Measurements from ENCODE around the gene PEX14. TPM values are rescaled to one million over a fixed set of nuclear protein-coding genes. Genes with fewer than 3 reads are reported as not detected.

The PEX14 gene
- total and polyA plus RNA-seq, 9 of the 15 experiments (the other 6 are each of a cell fraction or from before 2014, with no cell fraction given) = 2.6 to 45.7 (median 22.7) TPM

DNA sequence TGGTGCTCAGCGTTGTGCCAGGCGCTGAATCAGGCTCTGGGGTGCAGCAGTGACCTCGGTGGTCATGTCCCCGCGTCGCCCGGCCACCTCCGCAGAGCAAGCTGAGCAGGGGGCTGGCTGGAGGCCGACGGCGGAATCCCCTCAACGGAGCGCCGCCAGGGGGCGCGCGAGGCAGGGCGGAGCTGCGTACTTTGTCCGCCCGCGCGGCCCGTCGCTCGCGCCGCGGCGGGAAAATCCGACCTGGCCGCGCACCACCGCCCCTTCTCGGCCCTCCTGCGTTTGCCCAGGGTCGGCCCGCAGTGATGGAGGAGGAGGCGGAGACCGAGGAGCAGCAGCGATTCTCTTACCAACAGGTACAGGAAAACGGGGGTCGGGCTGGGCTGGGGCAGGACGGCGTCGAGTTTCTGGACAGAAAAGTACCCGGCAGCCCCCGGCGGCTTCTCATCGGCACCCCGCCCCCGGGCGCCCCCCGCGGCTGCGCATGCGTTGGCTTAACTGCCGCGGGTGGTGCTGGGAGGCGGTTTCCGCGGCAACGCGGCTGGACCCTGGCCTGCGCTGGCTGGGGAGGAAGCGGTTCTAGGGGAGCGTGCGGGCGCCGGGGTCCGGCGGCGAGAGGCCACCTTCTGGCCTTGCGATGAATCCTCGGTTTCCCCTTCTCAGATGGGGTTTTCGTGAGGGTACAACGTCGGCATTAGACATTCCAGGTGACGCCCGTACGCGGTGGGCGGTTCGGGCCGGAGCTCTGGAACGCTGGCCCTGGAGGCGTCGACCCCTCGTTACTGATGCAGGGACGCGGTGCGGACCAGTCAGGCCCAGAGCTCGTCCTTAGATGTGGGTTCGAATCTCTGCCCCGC is 44.3 kb upstream of the PEX14 start, which contains the start of gene CENPS (continued):
- TF ChIP-seq, protein P1, sequence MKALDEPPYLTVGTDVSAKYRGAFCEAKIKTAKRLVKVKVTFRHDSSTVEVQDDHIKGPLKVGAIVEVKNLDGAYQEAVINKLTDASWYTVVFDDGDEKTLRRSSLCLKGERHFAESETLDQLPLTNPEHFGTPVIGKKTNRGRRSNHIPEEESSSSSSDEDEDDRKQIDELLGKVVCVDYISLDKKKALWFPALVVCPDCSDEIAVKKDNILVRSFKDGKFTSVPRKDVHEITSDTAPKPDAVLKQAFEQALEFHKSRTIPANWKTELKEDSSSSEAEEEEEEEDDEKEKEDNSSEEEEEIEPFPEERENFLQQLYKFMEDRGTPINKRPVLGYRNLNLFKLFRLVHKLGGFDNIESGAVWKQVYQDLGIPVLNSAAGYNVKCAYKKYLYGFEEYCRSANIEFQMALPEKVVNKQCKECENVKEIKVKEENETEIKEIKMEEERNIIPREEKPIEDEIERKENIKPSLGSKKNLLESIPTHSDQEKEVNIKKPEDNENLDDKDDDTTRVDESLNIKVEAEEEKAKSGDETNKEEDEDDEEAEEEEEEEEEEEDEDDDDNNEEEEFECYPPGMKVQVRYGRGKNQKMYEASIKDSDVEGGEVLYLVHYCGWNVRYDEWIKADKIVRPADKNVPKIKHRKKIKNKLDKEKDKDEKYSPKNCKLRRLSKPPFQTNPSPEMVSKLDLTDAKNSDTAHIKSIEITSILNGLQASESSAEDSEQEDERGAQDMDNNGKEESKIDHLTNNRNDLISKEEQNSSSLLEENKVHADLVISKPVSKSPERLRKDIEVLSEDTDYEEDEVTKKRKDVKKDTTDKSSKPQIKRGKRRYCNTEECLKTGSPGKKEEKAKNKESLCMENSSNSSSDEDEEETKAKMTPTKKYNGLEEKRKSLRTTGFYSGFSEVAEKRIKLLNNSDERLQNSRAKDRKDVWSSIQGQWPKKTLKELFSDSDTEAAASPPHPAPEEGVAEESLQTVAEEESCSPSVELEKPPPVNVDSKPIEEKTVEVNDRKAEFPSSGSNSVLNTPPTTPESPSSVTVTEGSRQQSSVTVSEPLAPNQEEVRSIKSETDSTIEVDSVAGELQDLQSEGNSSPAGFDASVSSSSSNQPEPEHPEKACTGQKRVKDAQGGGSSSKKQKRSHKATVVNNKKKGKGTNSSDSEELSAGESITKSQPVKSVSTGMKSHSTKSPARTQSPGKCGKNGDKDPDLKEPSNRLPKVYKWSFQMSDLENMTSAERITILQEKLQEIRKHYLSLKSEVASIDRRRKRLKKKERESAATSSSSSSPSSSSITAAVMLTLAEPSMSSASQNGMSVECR (CRISPR knock-in tag; IDR thresholded peaks at IDR 0.05) = peak; percentile 97
- peak; percentile 88 for TF ChIP-seq RBFOX2 (IDR thresholded peaks at IDR 0.05; ENCODE audit: low read depth, low read length)
- TF ChIP-seq, protein P2, sequence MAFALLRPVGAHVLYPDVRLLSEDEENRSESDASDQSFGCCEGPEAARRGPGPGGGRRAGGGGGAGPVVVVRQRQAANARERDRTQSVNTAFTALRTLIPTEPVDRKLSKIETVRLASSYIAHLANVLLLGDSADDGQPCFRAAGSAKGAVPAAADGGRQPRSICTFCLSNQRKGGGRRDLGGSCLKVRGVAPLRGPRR (CRISPR knock-in tag; IDR thresholded peaks at IDR 0.05) = no peak
- no peak for TF ChIP-seq JUNB (CRISPR knock-in tag; conservative IDR thresholded peaks at IDR 0.05)
- TF ChIP-seq SMC3 (conservative IDR thresholded peaks at IDR 0.05; ENCODE audit: insufficient read depth, low read depth, low read length) = peak; percentile 98
- 0 out of 2 replicates have a peak, but pooled peaks have one; percentile 57 for TF ChIP-seq ZBTB1 (CRISPR knock-in tag; IDR thresholded peaks at IDR 0.05; ENCODE audit: borderline replicate concordance, low read depth)
- no peak for TF ChIP-seq NCOA4 (IDR thresholded peaks at IDR 0.05; ENCODE audit: partially characterized antibody)
- TF ChIP-seq IFI16 (CRISPR knock-in tag; IDR thresholded peaks at IDR 0.05) = no peak
- peak; percentile 93 for TF ChIP-seq ZBTB17 (CRISPR knock-in tag; IDR thresholded peaks at IDR 0.05)
- 0 out of 2 replicates have a peak, but pooled peaks have one; percentile 31 for TF ChIP-seq ARID2 (IDR thresholded peaks at IDR 0.05)
- peak; percentile 99 for TF ChIP-seq CXXC5 (CRISPR knock-in tag; IDR thresholded peaks at IDR 0.05)
- TF ChIP-seq RBM39 (optimal IDR thresholded peaks at IDR 0.05; ENCODE audit: low read depth, low read length) = no peak
- no peak for TF ChIP-seq ZNF79 (CRISPR knock-in tag; IDR thresholded peaks at IDR 0.05; ENCODE audit: low read depth)
- TF ChIP-seq TSC22D4 (tag; IDR thresholded peaks at IDR 0.05) = no peak
- TF ChIP-seq, protein P3, sequence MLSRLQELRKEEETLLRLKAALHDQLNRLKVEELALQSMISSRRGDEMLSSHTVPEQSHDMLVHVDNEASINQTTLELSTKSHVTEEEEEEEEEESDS (CRISPR knock-in tag; IDR thresholded peaks at IDR 0.05) = no peak
- peak; percentile 97 for TF ChIP-seq CTBP1 (IDR thresholded peaks at IDR 0.05; ENCODE audit: borderline replicate concordance)
- TF ChIP-seq, protein P4, sequence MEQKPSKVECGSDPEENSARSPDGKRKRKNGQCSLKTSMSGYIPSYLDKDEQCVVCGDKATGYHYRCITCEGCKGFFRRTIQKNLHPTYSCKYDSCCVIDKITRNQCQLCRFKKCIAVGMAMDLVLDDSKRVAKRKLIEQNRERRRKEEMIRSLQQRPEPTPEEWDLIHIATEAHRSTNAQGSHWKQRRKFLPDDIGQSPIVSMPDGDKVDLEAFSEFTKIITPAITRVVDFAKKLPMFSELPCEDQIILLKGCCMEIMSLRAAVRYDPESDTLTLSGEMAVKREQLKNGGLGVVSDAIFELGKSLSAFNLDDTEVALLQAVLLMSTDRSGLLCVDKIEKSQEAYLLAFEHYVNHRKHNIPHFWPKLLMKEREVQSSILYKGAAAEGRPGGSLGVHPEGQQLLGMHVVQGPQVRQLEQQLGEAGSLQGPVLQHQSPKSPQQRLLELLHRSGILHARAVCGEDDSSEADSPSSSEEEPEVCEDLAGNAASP (IDR thresholded peaks at IDR 0.05) = no peak
- TF ChIP-seq STAT5B (CRISPR knock-in tag; IDR thresholded peaks at IDR 0.05) = no peak
- no peak for TF ChIP-seq ELF1 (tag; IDR thresholded peaks at IDR 0.05)
